ENCODE measurements around the gene CFAP119.

CFAP119 gene

DNA sequence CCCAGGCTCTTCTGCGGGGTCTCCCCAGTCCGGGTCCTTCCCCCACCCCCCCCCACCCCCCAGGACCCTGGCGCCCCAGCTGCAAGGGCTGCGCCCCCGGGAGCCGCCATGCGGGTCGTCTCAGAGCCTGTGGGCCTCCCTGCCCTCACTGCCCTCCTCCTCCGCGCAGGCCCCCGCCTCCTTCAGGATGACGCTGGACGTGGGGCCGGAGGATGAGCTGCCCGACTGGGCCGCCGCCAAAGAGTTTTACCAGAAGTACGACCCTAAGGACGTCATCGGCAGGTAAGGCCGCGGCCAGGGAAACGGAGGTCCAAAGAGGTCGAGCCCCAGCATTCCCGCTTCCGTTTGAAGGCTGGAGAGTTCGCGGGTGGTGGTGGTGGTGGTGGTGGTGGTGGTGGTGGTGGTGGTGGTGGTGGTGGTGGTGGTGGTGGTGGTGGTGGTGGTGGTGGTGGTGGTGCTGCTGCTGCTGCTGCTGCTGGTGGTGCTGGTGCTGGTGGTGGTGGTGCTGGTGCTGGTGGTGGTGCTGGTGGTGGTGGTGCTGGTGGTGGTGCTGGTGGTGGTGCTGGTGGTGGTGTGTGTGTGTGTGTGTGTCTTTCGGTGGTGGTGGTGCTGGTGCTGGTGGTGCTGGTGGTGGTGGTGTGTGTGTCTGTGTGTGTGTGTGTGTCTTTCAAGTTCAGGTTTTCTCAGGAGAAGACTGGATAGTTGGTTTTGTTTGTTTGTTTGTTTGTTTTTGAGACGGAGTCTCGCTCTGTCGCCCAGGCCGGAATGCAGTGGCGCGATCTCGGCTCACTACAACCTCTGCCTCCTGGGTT, 13.0 kb downstream of the CFAP119 start:
- TF ChIP-seq, protein P1, sequence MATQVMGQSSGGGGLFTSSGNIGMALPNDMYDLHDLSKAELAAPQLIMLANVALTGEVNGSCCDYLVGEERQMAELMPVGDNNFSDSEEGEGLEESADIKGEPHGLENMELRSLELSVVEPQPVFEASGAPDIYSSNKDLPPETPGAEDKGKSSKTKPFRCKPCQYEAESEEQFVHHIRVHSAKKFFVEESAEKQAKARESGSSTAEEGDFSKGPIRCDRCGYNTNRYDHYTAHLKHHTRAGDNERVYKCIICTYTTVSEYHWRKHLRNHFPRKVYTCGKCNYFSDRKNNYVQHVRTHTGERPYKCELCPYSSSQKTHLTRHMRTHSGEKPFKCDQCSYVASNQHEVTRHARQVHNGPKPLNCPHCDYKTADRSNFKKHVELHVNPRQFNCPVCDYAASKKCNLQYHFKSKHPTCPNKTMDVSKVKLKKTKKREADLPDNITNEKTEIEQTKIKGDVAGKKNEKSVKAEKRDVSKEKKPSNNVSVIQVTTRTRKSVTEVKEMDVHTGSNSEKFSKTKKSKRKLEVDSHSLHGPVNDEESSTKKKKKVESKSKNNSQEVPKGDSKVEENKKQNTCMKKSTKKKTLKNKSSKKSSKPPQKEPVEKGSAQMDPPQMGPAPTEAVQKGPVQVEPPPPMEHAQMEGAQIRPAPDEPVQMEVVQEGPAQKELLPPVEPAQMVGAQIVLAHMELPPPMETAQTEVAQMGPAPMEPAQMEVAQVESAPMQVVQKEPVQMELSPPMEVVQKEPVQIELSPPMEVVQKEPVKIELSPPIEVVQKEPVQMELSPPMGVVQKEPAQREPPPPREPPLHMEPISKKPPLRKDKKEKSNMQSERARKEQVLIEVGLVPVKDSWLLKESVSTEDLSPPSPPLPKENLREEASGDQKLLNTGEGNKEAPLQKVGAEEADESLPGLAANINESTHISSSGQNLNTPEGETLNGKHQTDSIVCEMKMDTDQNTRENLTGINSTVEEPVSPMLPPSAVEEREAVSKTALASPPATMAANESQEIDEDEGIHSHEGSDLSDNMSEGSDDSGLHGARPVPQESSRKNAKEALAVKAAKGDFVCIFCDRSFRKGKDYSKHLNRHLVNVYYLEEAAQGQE (IDR thresholded peaks at IDR 0.05; ENCODE audit: insufficient read depth in 1 of 2, low read depth in 2 of 2, low read length in 2 of 2), result no peak
- TF ChIP-seq SIN3A (IDR thresholded peaks at IDR 0.05; ENCODE audit: borderline replicate concordance, insufficient read depth, low read length) (no peak), POLR2AphosphoS5 (IDR thresholded peaks at IDR 0.05; ENCODE audit: low read depth, low read length) (no peak), TAF1 (IDR thresholded peaks at IDR 0.05; ENCODE audit: borderline replicate concordance, insufficient read depth, low read length) (no peak), FOXP2 (optimal IDR thresholded peaks at IDR 0.05; ENCODE audit: borderline replicate concordance, extremely low read depth, extremely low read length, insufficient read depth) (no peak)

DNA sequence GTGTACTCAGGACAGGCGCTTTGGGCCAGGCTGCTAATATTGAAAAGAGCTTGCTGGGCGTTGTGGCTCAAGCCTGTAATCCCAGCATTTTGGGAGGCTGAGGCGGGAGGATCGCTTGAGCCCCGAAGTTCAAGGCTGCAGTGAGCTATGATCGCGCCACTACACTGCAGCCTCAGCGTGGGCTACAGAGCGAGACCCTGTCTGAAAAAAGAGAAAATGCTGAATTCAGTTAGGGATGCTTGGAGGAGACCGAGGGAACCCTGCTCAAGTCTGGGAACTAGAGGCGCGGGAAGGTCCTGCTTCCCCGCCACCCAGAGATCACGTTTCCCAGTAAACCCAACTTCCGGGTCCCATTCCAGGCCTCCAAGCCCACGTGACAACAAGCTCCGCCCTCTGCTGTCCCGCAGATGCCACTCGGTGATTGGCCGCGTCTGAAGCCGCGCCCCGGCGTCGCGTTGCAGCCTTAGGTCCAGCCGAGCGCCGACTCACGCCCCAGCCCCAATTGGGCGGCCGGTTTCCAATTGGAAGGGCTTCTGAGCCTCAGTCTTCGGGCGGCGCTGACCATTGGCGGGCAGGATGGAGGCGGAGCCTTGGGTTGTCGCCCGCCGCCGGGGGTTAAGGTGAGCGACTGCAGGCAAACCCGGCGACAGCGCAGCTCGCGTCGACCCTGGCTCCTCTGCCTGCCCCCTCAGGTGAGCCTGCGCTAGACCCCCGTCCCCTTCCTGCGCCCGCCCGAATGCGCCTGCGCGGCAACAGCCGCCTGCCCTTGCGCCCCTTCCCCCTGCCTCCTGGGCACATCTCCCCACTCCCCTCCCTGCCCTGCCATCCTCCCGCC, 13.8 kb downstream of the CFAP119 start, which contains the start of gene PHKG2:
PHKG2 (plus strand) TSS at position 627 of the 835 bp plus-strand sequence. CDS start 396 bp downstream, outside the sequence.
- TF ChIP-seq FOXP2 (optimal IDR thresholded peaks at IDR 0.05; ENCODE audit: borderline replicate concordance, extremely low read depth, extremely low read length, insufficient read depth), result peak; percentile 41
- TF ChIP-seq TAF1 (IDR thresholded peaks at IDR 0.05; ENCODE audit: borderline replicate concordance, insufficient read depth, low read length), result peak; percentile 88
- peak; percentile 74; the same call in 1 of the 2 replicates for TF ChIP-seq SIN3A (IDR thresholded peaks at IDR 0.05; ENCODE audit: borderline replicate concordance, insufficient read depth, low read length)
- TF ChIP-seq POLR2AphosphoS5 (IDR thresholded peaks at IDR 0.05; ENCODE audit: low read depth, low read length), result peak; percentile 85
- TF ChIP-seq, protein P1 (IDR thresholded peaks at IDR 0.05; ENCODE audit: insufficient read depth in 1 of 2, low read depth in 2 of 2, low read length in 2 of 2), result 0 out of 4 replicates have a peak, but pooled peaks of 1 of the 2 experiments have one; percentile 8

DNA sequence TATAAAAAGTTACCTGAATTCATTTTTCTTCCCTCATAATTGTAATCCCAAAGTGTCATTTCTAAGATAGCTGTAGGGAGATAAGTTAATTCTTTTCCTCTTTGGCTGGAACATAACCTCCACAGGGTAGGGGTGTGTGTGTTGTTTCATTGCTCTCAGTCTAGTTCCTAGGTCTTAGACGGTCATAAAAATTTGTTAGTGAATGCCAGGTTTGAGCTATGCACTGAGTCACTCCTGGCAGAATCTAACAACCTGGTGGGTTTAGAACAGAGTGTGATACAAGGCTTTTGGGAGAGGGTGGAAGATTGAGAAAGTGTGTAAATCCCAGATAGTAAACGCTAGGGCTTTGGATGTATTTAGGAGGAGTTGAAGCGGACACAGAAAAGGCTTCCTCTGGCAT, 14.5 kb downstream of the CFAP119 start:
- TF ChIP-seq FOXP2 (optimal IDR thresholded peaks at IDR 0.05; ENCODE audit: borderline replicate concordance, extremely low read depth, extremely low read length, insufficient read depth), result no peak

DNA sequence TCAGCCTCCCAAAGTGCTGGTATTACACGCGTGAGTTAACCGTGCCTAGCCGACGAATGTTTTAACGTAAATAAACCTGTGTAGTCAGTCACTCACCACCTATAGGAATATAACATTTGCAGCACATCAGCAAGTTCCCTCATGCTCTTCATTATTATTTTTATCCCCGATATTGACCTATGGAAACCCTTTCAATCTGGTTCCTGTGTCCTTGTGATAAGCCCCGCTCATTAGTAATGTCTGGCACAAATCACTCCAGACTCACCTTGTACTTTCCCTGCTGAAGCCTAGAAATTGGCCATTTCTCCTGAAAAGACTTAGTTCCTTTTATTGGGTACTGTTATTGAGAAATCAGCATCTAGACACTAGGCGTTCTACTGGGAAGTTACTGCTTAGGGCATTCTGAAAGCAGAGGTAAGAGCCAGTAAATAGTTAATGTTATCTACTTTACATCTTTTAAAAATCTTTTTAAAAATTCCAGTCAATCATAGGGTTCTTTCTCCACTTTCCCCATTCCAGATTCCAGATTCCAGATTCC, 15.2 kb downstream of the CFAP119 start:
- TF ChIP-seq TAF1 (IDR thresholded peaks at IDR 0.05; ENCODE audit: borderline replicate concordance, insufficient read depth, low read length) (no peak), FOXP2 (optimal IDR thresholded peaks at IDR 0.05; ENCODE audit: borderline replicate concordance, extremely low read depth, extremely low read length, insufficient read depth) (no peak)

DNA sequence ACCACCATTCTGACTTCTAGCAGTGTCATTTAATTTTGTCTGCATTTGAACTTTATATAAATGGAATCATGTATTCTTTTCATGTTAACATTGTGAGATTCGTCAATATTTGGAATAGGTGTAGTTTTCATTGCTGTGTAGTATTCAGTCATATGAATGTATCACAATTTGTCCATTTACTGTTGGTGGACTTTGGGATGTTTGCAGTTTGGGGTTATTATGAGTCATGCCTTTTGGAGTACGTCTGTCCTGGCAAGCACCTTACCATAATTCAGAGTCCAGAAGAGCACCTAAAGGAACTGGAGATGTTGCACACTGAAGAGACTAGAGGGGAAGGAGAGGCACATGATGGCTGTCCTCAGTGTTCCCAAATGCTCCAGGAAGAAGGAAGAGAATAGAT, 16.8 kb downstream of the CFAP119 start:
- no peak for TF ChIP-seq FOXP2 (optimal IDR thresholded peaks at IDR 0.05; ENCODE audit: borderline replicate concordance, extremely low read depth, extremely low read length, insufficient read depth)
- no peak for TF ChIP-seq TAF1 (IDR thresholded peaks at IDR 0.05; ENCODE audit: borderline replicate concordance, insufficient read depth, low read length)
- no peak for TF ChIP-seq SIN3A (IDR thresholded peaks at IDR 0.05; ENCODE audit: borderline replicate concordance, insufficient read depth, low read length)

DNA sequence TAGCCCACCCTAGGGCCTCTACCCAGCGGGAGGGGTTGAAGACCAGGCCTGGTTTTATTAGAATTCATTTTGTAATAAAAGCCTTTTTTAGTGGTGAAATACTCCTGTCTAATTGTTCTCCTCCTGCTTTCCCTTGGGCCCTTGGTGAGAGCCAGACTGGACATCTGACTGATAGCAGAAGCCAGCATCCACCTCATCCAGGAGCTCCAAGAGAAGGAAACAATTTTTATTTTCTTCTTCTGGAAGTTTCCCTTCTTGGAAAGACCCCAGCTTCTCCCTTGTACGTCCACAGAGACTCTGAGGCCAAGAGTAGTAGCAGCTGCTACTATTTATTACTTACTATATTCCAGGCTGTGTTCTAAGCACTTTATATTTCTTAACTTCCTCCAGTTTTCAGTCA, 17.7 kb downstream of the CFAP119 start:
- TF ChIP-seq, protein P1 (IDR thresholded peaks at IDR 0.05; ENCODE audit: insufficient read depth in 1 of 2, low read depth in 2 of 2, low read length in 2 of 2), result no peak
- no peak for TF ChIP-seq POLR2AphosphoS5 (IDR thresholded peaks at IDR 0.05; ENCODE audit: low read depth, low read length)
- TF ChIP-seq TAF1 (IDR thresholded peaks at IDR 0.05; ENCODE audit: borderline replicate concordance, insufficient read depth, low read length), result no peak
- no peak for TF ChIP-seq SIN3A (IDR thresholded peaks at IDR 0.05; ENCODE audit: borderline replicate concordance, insufficient read depth, low read length)
- no peak for TF ChIP-seq FOXP2 (optimal IDR thresholded peaks at IDR 0.05; ENCODE audit: borderline replicate concordance, extremely low read depth, extremely low read length, insufficient read depth)
